GM12801 (cell line): Measurements from ENCODE around the gene KIRREL2.

ENCODE experiments used
- CTCF ChIP-seq: IDR thresholded peaks from one replicate; pipeline ENCODE4 v1.5.1; 2011; ENCODE audit warnings: control low read depth; ENCODE audit not compliant: insufficient read length; ENCODE audit errors: extremely low read depth

The KIRREL2 gene

GRCh38 chr19:35904311-35905068 is 47.8 kb downstream of the KIRREL2 start:
- no peak for TF ChIP-seq CTCF

- TF ChIP-seq CTCF: no peak
Observed at GRCh38 chr19:35905178-35905727, 48.5 kb downstream of the KIRREL2 start.

GRCh38 chr19:35907377-35907745 is 50.6 kb downstream of the KIRREL2 start:
- no peak for TF ChIP-seq CTCF

- no peak for TF ChIP-seq CTCF
Observed at GRCh38 chr19:35908010-35908441, 51.3 kb downstream of the KIRREL2 start, which contains the start of gene TYROBP. Gene TYROBP, minus strand, starts transcription at chr19:35908295. Its CDS starts 67 bp downstream, at chr19:35908228.

DNA sequence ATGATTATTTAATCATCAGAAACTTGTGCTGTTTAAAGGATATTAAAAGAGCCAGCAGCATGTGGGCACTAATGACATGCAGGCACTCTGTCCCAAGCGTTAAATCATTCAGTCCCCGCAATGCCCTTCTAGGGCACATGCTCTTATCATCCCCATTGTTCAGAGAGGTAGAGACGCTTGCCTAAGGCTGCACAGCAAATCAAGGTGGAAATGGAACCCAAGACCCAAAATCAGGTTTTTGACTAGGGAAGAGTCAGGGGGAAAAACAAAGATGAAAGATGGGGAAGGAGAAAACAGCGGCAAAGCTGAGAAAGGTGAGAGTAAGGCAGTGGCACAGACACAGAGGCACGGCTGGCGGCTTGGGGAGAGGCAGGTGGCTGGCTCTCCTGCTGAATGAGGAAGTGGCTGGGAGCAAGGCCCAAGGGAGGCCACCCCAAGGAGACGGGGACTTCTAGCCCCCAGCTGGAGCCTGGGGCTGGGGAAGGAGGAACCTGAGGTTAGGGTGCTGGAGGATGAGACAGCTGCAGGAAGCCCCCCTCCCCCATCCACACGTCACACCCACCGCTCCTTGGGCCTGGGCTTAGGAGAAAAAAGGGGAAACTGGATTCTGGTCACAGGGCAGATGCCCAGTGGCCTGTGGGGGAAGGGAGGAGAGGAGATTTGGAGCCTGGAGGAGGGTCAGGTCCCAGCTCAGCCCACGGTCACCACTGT is 52.4 kb downstream of the KIRREL2 start:
- TF ChIP-seq CTCF: no peak

DNA sequence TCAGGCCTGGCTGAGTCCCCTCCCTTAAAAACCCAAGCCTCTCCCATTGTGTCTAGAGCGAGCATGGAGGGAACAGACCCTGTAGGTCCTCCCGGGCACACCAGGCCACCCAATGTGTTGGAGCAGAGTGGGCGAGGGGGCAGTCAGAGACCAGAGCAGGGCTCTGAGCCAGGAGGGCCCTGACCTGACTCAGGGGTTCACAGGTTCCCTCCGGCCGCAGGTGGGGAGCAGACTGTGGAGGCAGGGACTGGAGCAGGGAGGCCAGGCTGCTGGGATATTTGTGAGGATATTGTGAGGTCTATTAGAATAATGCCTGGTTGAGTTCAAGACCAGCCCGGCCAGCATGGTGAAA is 52.9 kb downstream of the KIRREL2 start:
- no peak for TF ChIP-seq CTCF

- TF ChIP-seq CTCF: no peak
Observed at GRCh38 chr19:35911173-35911572, 54.5 kb downstream of the KIRREL2 start.
